Erythroblast (primary cell): Measurements from ENCODE around the gene PRUNE1.

Experiments
- GATA1 ChIP-seq: IDR thresholded peaks from 2 replicates; pipeline ENCODE4 v1.6.1; 2011; ENCODE audit warnings: low read depth, mild to moderate bottlenecking, control low read depth, low read length, moderate library complexity
- POLR2A ChIP-seq: IDR thresholded peaks from 2 replicates; pipeline ENCODE4 v1.6.1; 2011; ENCODE audit warnings: mild to moderate bottlenecking, low read length

GRCh38 chr1:150967936-150968335 lies 40.3 kb upstream of the PRUNE1 start:
- TF ChIP-seq POLR2A (no peak), GATA1 (no peak)
